Measurements from ENCODE around the gene MUC5AC. TPM values are rescaled to one million over a fixed set of nuclear protein-coding genes. Genes with fewer than 3 reads are reported as not detected.
"Not testable (repeated sequence)": the region's sequence is repeated elsewhere in the genome, so short reads cannot be mapped to it uniquely, and the experiment has no call there.

The MUC5AC gene
- total RNA-seq, 2 experiments from 2014 or later, result not detected

DNA sequence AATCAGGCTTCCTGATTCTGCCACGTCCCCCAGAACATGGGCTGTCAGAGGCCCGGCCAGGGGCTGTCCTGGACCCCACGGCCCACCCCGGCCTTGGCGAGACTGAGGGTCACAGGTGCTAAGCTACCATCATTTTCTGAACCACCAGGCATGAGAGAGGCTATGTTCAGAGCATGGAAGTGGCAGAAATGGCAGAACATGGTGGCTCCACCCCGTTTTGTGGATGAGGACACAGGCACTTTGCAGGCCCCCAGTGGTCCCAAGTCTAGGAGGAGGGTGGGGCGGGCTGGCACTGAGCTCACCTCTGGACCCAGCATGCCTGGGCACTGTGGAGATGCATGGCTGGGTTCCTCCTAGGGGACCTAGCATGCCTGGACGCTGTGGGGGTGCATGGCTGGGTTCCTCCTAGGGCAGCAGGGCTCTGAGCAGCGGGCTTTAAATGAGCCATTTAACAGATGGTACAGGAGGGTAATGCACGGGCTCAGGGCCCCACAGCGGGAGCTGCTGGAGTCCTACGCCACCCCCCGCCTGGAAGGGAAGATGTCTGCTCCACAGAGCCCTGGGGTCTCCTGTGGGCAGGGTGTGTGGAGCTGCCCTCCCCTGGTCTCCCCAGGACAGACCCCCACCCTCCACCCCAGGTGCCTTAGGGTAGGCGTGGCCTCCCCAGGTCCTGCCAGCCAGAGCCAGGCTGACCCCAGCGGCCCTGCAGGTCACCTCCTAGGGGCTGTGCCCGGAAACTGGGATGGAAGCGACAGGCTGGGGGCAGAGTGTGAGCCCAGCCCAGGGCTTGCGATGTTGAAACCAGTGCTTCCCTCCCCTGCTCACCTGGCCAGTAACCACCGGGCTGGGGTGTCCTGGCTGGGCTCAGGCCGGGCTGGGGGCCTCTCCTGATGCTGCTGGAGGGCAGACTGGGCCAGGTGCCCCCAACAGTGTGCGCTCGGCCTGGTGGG lies 6.1 kb upstream of the MUC5AC start:
- no peak overlapping the region for H3K27ac Mint-ChIP-seq
- peaks cover 9% of the 10 kb centered on the region for H3K27me3 Mint-ChIP-seq
- TF ChIP-seq CTCF (IDR thresholded peaks at IDR 0.05), result no peak
- ATAC-seq (peak; percentile 5), DNase-seq (no peak)
- H3K9me3 Mint-ChIP-seq, result peaks cover 3% of the 10 kb centered on the region
- no peak overlapping the region for H3K4me3 Mint-ChIP-seq
- CTCF ChIA-PET, result no interaction called here
- POLR2A ChIA-PET, result interaction anchor here (1.2 kb wide), 1 partner anchor 35 kb away, joined by 3 read pairs; no protein-coding TSS in a partner anchor
- H3K4me1 Mint-ChIP-seq (ENCODE audit: low read depth), result peaks cover 5% of the 10 kb centered on the region
- intact Hi-C loops (cut with micrococcal nuclease), result no loop called here
- no peaks in the 10 kb centered on the region for H3K36me3 Mint-ChIP-seq (ENCODE audit: low read depth)

GRCh38 chr11:1152316-1153104 lies 5.2 kb upstream of the MUC5AC start:
- POLR2A ChIA-PET, result interaction anchor here (1.2 kb wide), 1 partner anchor 36 kb away, joined by 3 read pairs; no protein-coding TSS in a partner anchor
- H3K9me3 Mint-ChIP-seq, result peaks cover under 1% of the 10 kb centered on the region

GRCh38 chr11:1153105-1153950 lies 4.4 kb upstream of the MUC5AC start:
- no peaks in the 10 kb centered on the region for H3K9me3 Mint-ChIP-seq
- H3K36me3 Mint-ChIP-seq (ENCODE audit: low read depth), result no peaks in the 10 kb centered on the region
- CTCF ChIA-PET, result no interaction called here
- H3K27me3 Mint-ChIP-seq, result peaks cover 4% of the 10 kb centered on the region
- no peak for TF ChIP-seq CTCF (IDR thresholded peaks at IDR 0.05)
- H3K4me1 Mint-ChIP-seq (ENCODE audit: low read depth), result peaks cover 5% of the 10 kb centered on the region
- DNase-seq, result no peak
- H3K27ac Mint-ChIP-seq, result no peak overlapping the region
- H3K4me3 Mint-ChIP-seq, result no peak overlapping the region
- POLR2A ChIA-PET, result no interaction called here
- intact Hi-C loops (cut with micrococcal nuclease), result no loop called here
- ATAC-seq, result no peak

More at GRCh38 chr11:1152316-1153104, 5.2 kb upstream of the MUC5AC start:
- TF ChIP-seq CTCF (IDR thresholded peaks at IDR 0.05), result no peak
- Mint-ChIP-seq H3K36me3 (ENCODE audit: low read depth) (no peaks in the 10 kb centered on the region), H3K27ac (no peak overlapping the region), H3K27me3 (peaks cover 7% of the 10 kb centered on the region), H3K4me1 (ENCODE audit: low read depth) (peaks cover 5% of the 10 kb centered on the region), H3K4me3 (no peak overlapping the region)
- intact Hi-C loops (cut with micrococcal nuclease), result no loop called here
- peak; percentile 49 for ATAC-seq
- CTCF ChIA-PET, result no interaction called here
- peak; percentile 74 for DNase-seq

DNA sequence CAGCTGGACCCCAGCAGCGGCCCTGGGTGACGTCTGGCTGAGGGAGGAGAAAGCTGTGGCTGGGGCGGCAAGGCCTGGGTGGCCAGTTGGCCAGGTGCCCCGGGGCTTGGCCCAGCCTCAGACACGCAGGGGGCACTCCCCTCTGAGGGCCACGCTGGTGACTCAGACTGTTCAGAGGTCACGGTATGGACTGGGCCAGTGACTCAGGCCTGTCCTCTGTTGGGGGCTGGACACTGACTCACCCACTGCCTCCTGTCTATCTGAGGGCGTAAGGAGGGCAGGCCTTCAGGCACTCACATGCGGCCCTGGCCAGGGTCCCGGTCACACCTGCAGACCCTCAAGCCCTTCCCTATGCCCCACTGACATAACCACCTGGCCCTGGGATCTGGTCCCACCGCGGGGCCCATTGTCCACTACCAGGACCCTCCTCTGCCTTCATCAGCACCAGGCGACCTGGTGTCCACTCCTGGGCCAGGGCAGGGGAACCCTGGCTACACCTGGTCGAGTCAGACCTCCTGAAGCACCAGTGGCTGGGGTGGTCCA lies 3.7 kb upstream of the MUC5AC start:
- no peak overlapping the region for H3K27ac Mint-ChIP-seq
- H3K4me1 Mint-ChIP-seq (ENCODE audit: low read depth), result peaks cover 5% of the 10 kb centered on the region
- no peaks in the 10 kb centered on the region for H3K36me3 Mint-ChIP-seq (ENCODE audit: low read depth)
- DNase-seq (no peak), ATAC-seq (peak; percentile 15)
- ChIA-PET CTCF (no interaction called here), POLR2A (no interaction called here)
- H3K4me3 Mint-ChIP-seq, result no peak overlapping the region
- peaks cover 4% of the 10 kb centered on the region for H3K27me3 Mint-ChIP-seq
- TF ChIP-seq CTCF (IDR thresholded peaks at IDR 0.05), result no peak
- intact Hi-C loops (cut with micrococcal nuclease), result no loop called here
- no peaks in the 10 kb centered on the region for H3K9me3 Mint-ChIP-seq

DNA sequence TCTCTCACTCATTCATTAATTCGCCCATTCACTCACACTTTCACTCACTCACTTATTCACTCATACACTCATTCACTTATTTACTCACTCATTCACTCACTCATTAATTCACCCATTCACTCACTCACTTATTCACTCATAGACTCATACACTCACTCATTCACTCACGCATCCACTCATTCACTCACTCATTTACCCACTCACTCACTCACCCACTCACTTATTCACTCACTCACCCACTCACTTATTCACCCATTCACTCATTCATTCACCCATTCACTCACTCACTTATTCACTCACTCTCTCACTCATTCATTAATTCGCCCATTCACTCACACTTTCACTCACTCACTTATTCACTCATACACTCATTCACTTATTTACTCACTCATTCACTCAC lies 3.1 kb upstream of the MUC5AC start:
- DNase-seq; H3K9me3 Mint-ChIP-seq; POLR2A ChIA-PET; H3K4me1 Mint-ChIP-seq (ENCODE audit: low read depth); ATAC-seq; H3K36me3 Mint-ChIP-seq (ENCODE audit: low read depth); CTCF ChIA-PET; H3K27me3 Mint-ChIP-seq; H3K4me3 Mint-ChIP-seq; H3K27ac Mint-ChIP-seq; intact Hi-C loops (cut with micrococcal nuclease): not testable (repeated sequence)

Measured in activated CD8-positive, alpha-beta T cell treated with anti-CD3 and anti-CD28 coated beads for 36 hours (primary cell).